Left lung (tissue), 10 donors: Measurements from ENCODE around the gene MYH7B. TPM values are rescaled to one million over a fixed set of nuclear protein-coding genes. Genes with fewer than 3 reads are reported as not detected.

Source experiments
- ATAC-seq: fragments of 200-7000 bp; cut with Tn5 transposase; one replicate; pipeline ENCODE4 v1.9.1; 2020; ENCODE audit warnings: moderate library complexity
- DNase-seq, 4 donors: peaks; one replicate each; pipeline ENCODE4 v3.0.0-alpha.2; 2013 to 2020
- H3K27ac ChIP-seq, 2 donors: fragments of 200-600 bp; sonication (generic) in 1 of 2; one replicate each; pipeline versions ENCODE4 v1.5.0 to v1.8.0; 2020 to 2021
- H3K27me3 ChIP-seq, 2 donors: fragments of 200-600 bp; sonication (generic) in 1 of 2; one replicate each; pipeline versions ENCODE4 v1.5.0 to v1.8.0; 2020 to 2021
- H3K36me3 ChIP-seq, 2 donors: fragments of 200-600 bp; sonication (generic) in 1 of 2; one replicate each; pipeline versions ENCODE4 v1.5.0 to v1.8.0; 2020 to 2021
- H3K4me1 ChIP-seq, 2 donors: fragments of 200-600 bp; one replicate each; pipeline ENCODE4 v1.8.0; 2021
- H3K4me3 ChIP-seq, 2 donors: fragments of 200-600 bp; sonication (generic) in 1 of 2; one replicate each; pipeline versions ENCODE4 v1.5.0 to v1.8.0; 2020 to 2021; ENCODE audit warnings: mild to moderate bottlenecking in 1 of 2
- H3K9me3 ChIP-seq, 2 donors: fragments of 200-600 bp; sonication (generic) in 1 of 2; one replicate each; pipeline versions ENCODE4 v1.5.0 to v1.8.0; 2020 to 2021
- CTCF ChIP-seq, 2 donors: fragments of 200-600 bp; sonication (generic) in 1 of 2; IDR thresholded peaks; one replicate each; pipeline versions ENCODE4 v1.5.0 to v1.8.0; 2021; ENCODE audit warnings: antibody characterized with exemption in 2 of 2
- intact Hi-C, 2 donors: fragments of 100-400 bp; cut with DNase I; formaldehyde crosslinking; loops; one replicate each; pipeline versions ENCODE4 v1.11.2 to v1.14.2; 2022
- polyA plus RNA-seq, 6 donors: library from polyadenylated mRNA; unstranded; fragments of 120-200 nt; gene quantifications; one replicate each; pipeline ENCODE4 v1.2.1, GENCODE V29; 2013; ENCODE audit not compliant: insufficient read length in 6 of 6
- total RNA-seq, 2 donors: library from RNA; stranded (reverse); fragmentation: NEBNext Ultra II Directional; extraction: Animal tissue kit (Norgen Biotek cat#: 25700); gene quantifications; one replicate each; pipeline ENCODE4 v1.2.1, GENCODE V29; 2021
- donor health status: DM: no; HTN: yes; CAD: no.
- donor health status: DM: no; HTN: no; CAD: no.

The MYH7B gene
- total and polyA plus RNA-seq, 8 donors = 0.34 to 2.7 (median 2.0) TPM

GRCh38 chr20:34916774-34917354 is 38.8 kb upstream of the MYH7B start:
- no peaks in the 10 kb centered on the region for H3K9me3 ChIP-seq
- no peak overlapping the region for H3K4me3 ChIP-seq
- peaks cover 0 to 7% of the 10 kb centered on the region in 2 donors for H3K4me1 ChIP-seq
- TF ChIP-seq CTCF (IDR thresholded peaks at IDR 0.05) = no peak
- H3K36me3 ChIP-seq = peaks cover 0 to 76% of the 10 kb centered on the region in 2 donors
- intact Hi-C loops = no loop called here
- DNase-seq = no peak
- no peaks in the 10 kb centered on the region for H3K27me3 ChIP-seq
- H3K27ac ChIP-seq = no peak overlapping the region
- ATAC-seq = no peak

GRCh38 chr20:34920055-34920454 is 35.6 kb upstream of the MYH7B start:
- no peaks in the 10 kb centered on the region for H3K9me3 ChIP-seq
- H3K27ac ChIP-seq = no peak overlapping the region
- no peak for ATAC-seq
- H3K4me1 ChIP-seq = peaks cover 0 to 20% of the 10 kb centered on the region in 2 donors
- no peak for DNase-seq
- H3K27me3 ChIP-seq = no peaks in the 10 kb centered on the region
- TF ChIP-seq CTCF (IDR thresholded peaks at IDR 0.05) = no peak
- intact Hi-C loops = no loop called here
- H3K36me3 ChIP-seq = peaks cover 0 to 89% of the 10 kb centered on the region in 2 donors
- H3K4me3 ChIP-seq = no peak overlapping the region

GRCh38 chr20:34921436-34921835 is 34.2 kb upstream of the MYH7B start:
- DNase-seq = no peak
- Histone ChIP-seq H3K9me3 (no peaks in the 10 kb centered on the region), H3K4me1 (peaks cover 0 to 20% of the 10 kb centered on the region in 2 donors), H3K27ac (peak overlapping the region in 1 of 2 donors; percentile 35), H3K36me3 (peaks cover 0 to 95% of the 10 kb centered on the region in 2 donors), H3K27me3 (no peaks in the 10 kb centered on the region), H3K4me3 (no peak overlapping the region)
- no peak for ATAC-seq
- intact Hi-C loops = no loop called here
- TF ChIP-seq CTCF (IDR thresholded peaks at IDR 0.05) = no peak

GRCh38 chr20:34922654-34923381 is 32.9 kb upstream of the MYH7B start:
- ATAC-seq (peak; percentile 88), DNase-seq (peak in 2 of 4 donors; percentile 28 to 35)

More at GRCh38 chr20:34922654-34923381, 32.9 kb upstream of the MYH7B start:
- TF ChIP-seq CTCF (IDR thresholded peaks at IDR 0.05) = no peak
- Histone ChIP-seq H3K9me3 (no peaks in the 10 kb centered on the region), H3K4me1 (peaks cover 0 to 20% of the 10 kb centered on the region in 2 donors), H3K27me3 (no peaks in the 10 kb centered on the region), H3K36me3 (peaks cover 0 to 97% of the 10 kb centered on the region in 2 donors), H3K4me3 (no peak overlapping the region), H3K27ac (peak overlapping the region; percentile 45)
- intact Hi-C loops = no loop called here
